PC-9 (cell line): ENCODE measurements around the gene CNNM4. TPM values are rescaled to one million over a fixed set of nuclear protein-coding genes. Genes with fewer than 3 reads are reported as not detected.

Experiments used
- BruUV-seq: library from RNA; stranded (reverse); fragments of 400-500 nt; replicated peaks from 2 replicates; lab custom pipeline; 2021; lab: Mats Ljungman, UMichigan
- CTCF ChIA-PET: fragments of 300-600 bp; sonication (Branson Sonifier 250); formaldehyde crosslinking; loops from one replicate; lab custom pipeline; 2022; ENCODE audit warnings: antibody characterized with exemption; lab: Charles Lee
- POLR2A ChIA-PET: fragments of 300-600 bp; sonication (Branson Sonifier 250); formaldehyde crosslinking; loops from one replicate; lab custom pipeline; 2022; ENCODE audit warnings: antibody characterized with exemption; ENCODE audit not compliant: unreplicated experiment; lab: Charles Lee
- DNase-seq, 2 experiments: peaks; one replicate each; pipeline versions ENCODE4 v3.0.0 to v3.0.0-alpha.2; 2015 to 2022; ENCODE audit warnings: mixed read lengths in 1 of 2
- H2AFZ ChIP-seq: fragments of 200-600 bp; sonication (generic); 2 replicates; pipeline ENCODE4 v1.8.1; 2017; ENCODE audit warnings: antibody characterized with exemption
- H3F3A ChIP-seq: fragments of 200-600 bp; sonication (generic); 2 replicates; pipeline ENCODE4 v1.8.1; 2017; ENCODE audit warnings: antibody characterized with exemption, mild to moderate bottlenecking, low read depth; ENCODE audit not compliant: insufficient read depth
- H3K27ac ChIP-seq: fragments of 200-600 bp; sonication (generic); 2 replicates; pipeline ENCODE4 v1.6.1; 2016; ENCODE audit warnings: mixed run types
- H3K27me3 ChIP-seq: fragments of 200-600 bp; sonication (generic); 2 replicates; pipeline ENCODE4 v1.6.1; 2016; ENCODE audit warnings: low read depth, mixed run types; ENCODE audit not compliant: insufficient read depth
- H3K36me3 ChIP-seq: fragments of 200-600 bp; sonication (generic); 2 replicates; pipeline ENCODE4 v1.6.1; 2016; ENCODE audit warnings: low read depth, mixed run types
- H3K4me1 ChIP-seq: fragments of 200-600 bp; sonication (generic); replicated peaks from 2 replicates; pipeline ENCODE4 v1.6.1; 2016; ENCODE audit warnings: mixed run types; ENCODE audit not compliant: insufficient read depth
- H3K4me2 ChIP-seq: fragments of 200-600 bp; sonication (generic); 2 replicates; pipeline ENCODE4 v1.6.1; 2017; ENCODE audit warnings: mixed run types
- H3K4me3 ChIP-seq: fragments of 200-600 bp; sonication (generic); 2 replicates; pipeline ENCODE4 v1.6.1; 2016; ENCODE audit warnings: mixed run types
- H3K79me2 ChIP-seq: fragments of 200-600 bp; sonication (generic); 2 replicates; pipeline ENCODE4 v1.6.1; 2017; ENCODE audit warnings: low read depth, mixed run types
- H3K9me2 ChIP-seq: fragments of 200-600 bp; sonication (generic); 2 replicates; pipeline ENCODE4 v1.8.1; 2017; ENCODE audit warnings: mild to moderate bottlenecking; ENCODE audit not compliant: insufficient read depth
- H3K9me3 ChIP-seq: fragments of 200-600 bp; sonication (generic); 2 replicates; pipeline ENCODE4 v1.8.1; 2016; ENCODE audit warnings: low read depth; ENCODE audit not compliant: insufficient read depth
- H4K20me1 ChIP-seq: fragments of 200-600 bp; sonication (generic); 2 replicates; pipeline ENCODE4 v1.8.1; 2017; ENCODE audit not compliant: insufficient read depth
- CTCF ChIP-seq: fragments of 200-600 bp; sonication (generic); conservative IDR thresholded peaks from 2 replicates; pipeline ENCODE4 v1.6.1; 2017; ENCODE audit warnings: mixed run types, antibody characterized with exemption, mild to moderate bottlenecking, moderate library complexity
- EZH2 ChIP-seq: fragments of 200-600 bp; sonication (generic); IDR thresholded peaks from 2 replicates; pipeline ENCODE4 v1.8.0; 2017; ENCODE audit warnings: antibody characterized with exemption, low read depth
- intact Hi-C: fragments of 100-400 bp; cut with micrococcal nuclease; formaldehyde crosslinking; loops from one replicate; pipeline ENCODE4 v1.10.0; 2022; ENCODE audit not compliant: unreplicated experiment
- total RNA-seq: library from RNA; stranded (reverse); gene quantifications from 2 replicates; pipeline ENCODE4 v1.2.3, GENCODE V29; 2021

The CNNM4 gene
- total RNA-seq, 1 experiment from 2014 or later = 31.4 TPM

GRCh38 chr2:96810783-96811192 is 50.1 kb downstream of the CNNM4 start:
- peaks cover 6% of the 10 kb centered on the region for H3K4me1 ChIP-seq
- ChIA-PET CTCF (no interaction called here), POLR2A (no interaction called here)
- no peak overlapping the region for H3K4me2 ChIP-seq
- H2AFZ ChIP-seq = no peak overlapping the region
- peaks cover 12% of the 10 kb centered on the region for H3F3A ChIP-seq
- H3K79me2 ChIP-seq = no peaks in the 10 kb centered on the region
- H3K27me3 ChIP-seq = no peaks in the 10 kb centered on the region
- no peak for TF ChIP-seq EZH2
- TF ChIP-seq CTCF = no peak
- H4K20me1 ChIP-seq = no peaks in the 10 kb centered on the region
- no TSS peak for BruUV-seq
- DNase-seq = no peak
- no peak overlapping the region for H3K4me3 ChIP-seq
- no peak overlapping the region for H3K27ac ChIP-seq
- intact Hi-C loops = no loop called here
- no peaks in the 10 kb centered on the region for H3K9me2 ChIP-seq
- H3K9me3 ChIP-seq = no peaks in the 10 kb centered on the region
- no peaks in the 10 kb centered on the region for H3K36me3 ChIP-seq

GRCh38 chr2:96811917-96812316 is 51.2 kb downstream of the CNNM4 start:
- POLR2A ChIA-PET = no interaction called here
- no peak for DNase-seq
- Histone ChIP-seq H3K4me2 (no peak overlapping the region), H3K27me3 (no peaks in the 10 kb centered on the region), H3K9me2 (no peaks in the 10 kb centered on the region), H3F3A (peaks cover 12% of the 10 kb centered on the region), H2AFZ (no peak overlapping the region), H4K20me1 (no peaks in the 10 kb centered on the region), H3K79me2 (no peaks in the 10 kb centered on the region), H3K36me3 (no peaks in the 10 kb centered on the region), H3K27ac (no peak overlapping the region), H3K4me3 (no peak overlapping the region), H3K9me3 (no peaks in the 10 kb centered on the region), H3K4me1 (peaks cover 6% of the 10 kb centered on the region)
- TF ChIP-seq CTCF (no peak), EZH2 (no peak)
- CTCF ChIA-PET = no interaction called here
- no TSS peak for BruUV-seq
- intact Hi-C loops = no loop called here

GRCh38 chr2:96813656-96814055 is 53.0 kb downstream of the CNNM4 start:
- H3K27me3 ChIP-seq = no peaks in the 10 kb centered on the region
- peaks cover 17% of the 10 kb centered on the region for H3K79me2 ChIP-seq
- no peaks in the 10 kb centered on the region for H3K9me2 ChIP-seq
- H3K27ac ChIP-seq = no peak overlapping the region
- H3K9me3 ChIP-seq = no peaks in the 10 kb centered on the region
- no peak overlapping the region for H2AFZ ChIP-seq
- H3K4me1 ChIP-seq = peaks cover 20% of the 10 kb centered on the region
- DNase-seq = no peak
- TF ChIP-seq EZH2 = no peak
- no peak for TF ChIP-seq CTCF
- BruUV-seq = no TSS peak
- peaks cover 12% of the 10 kb centered on the region for H3F3A ChIP-seq
- H3K4me2 ChIP-seq = no peak overlapping the region
- ChIA-PET CTCF (no interaction called here), POLR2A (interaction anchor here (0.7 kb wide), 1 partner anchor 320 kb away, joined by 21 read pairs; no protein-coding TSS in a partner anchor)
- no peak overlapping the region for H3K4me3 ChIP-seq
- H4K20me1 ChIP-seq = peaks cover 15% of the 10 kb centered on the region
- H3K36me3 ChIP-seq = no peaks in the 10 kb centered on the region
- intact Hi-C loops = no loop called here
